ENCODE measurements around the gene AATK. TPM values are rescaled to one million over a fixed set of nuclear protein-coding genes. Genes with fewer than 3 reads are reported as not detected.

AATK gene
- total and polyA plus RNA-seq, 4 donors = 9.6 to 54.6 (median 23.7) TPM

GRCh38 chr17:81190591-81190990 is 24.6 kb upstream of the AATK start:
- 96% methylated on average over 28 of the region's 28 CpGs for WGBS, 2 donors
- H3K4me1 ChIP-seq (ENCODE audit: control insufficient read depth in 5 of 5, insufficient read depth in 5 of 5, low read length in 5 of 5) = peaks cover 0 to 11% (median 0%) of the 10 kb centered on the region in 5 donors
- H3K27ac ChIP-seq (ENCODE audit: low read depth in 1 of 2, low read length in 1 of 2) = no peak overlapping the region
- DNase-seq (no peak), ATAC-seq (ENCODE audit: insufficient read depth, low FRiP score) (no peak)
- no peaks in the 10 kb centered on the region for H3K9me3 ChIP-seq (ENCODE audit: control insufficient read depth in 4 of 4, insufficient read depth in 3 of 4, low read length in 3 of 4)
- no peak overlapping the region for H3K9ac ChIP-seq (ENCODE audit: insufficient read depth in 1 of 2, low read length in 2 of 2)
- no peak overlapping the region for H3K4me3 ChIP-seq
- H3K27me3 ChIP-seq (ENCODE audit: control insufficient read depth in 3 of 3, insufficient read depth in 3 of 3, low read length in 2 of 3) = no peaks in the 10 kb centered on the region
- no peak for TF ChIP-seq CTCF (IDR thresholded peaks at IDR 0.05; ENCODE audit: control extremely low read depth, extremely low read depth)
- peaks cover 0 to 15% (median 0%) of the 10 kb centered on the region in 4 donors for H3K36me3 ChIP-seq (ENCODE audit: control insufficient read depth in 4 of 4, insufficient read depth in 4 of 4, low read length in 4 of 4)

- Histone ChIP-seq H3K4me1 (ENCODE audit: control insufficient read depth in 5 of 5, insufficient read depth in 5 of 5, low read length in 5 of 5) (peaks cover 0 to 11% (median 0%) of the 10 kb centered on the region in 5 donors), H3K4me3 (no peak overlapping the region), H3K36me3 (ENCODE audit: control insufficient read depth in 4 of 4, insufficient read depth in 4 of 4, low read length in 4 of 4) (peaks cover 0 to 15% (median 0%) of the 10 kb centered on the region in 4 donors), H3K27me3 (ENCODE audit: control insufficient read depth in 3 of 3, insufficient read depth in 3 of 3, low read length in 2 of 3) (no peaks in the 10 kb centered on the region), H3K9ac (ENCODE audit: insufficient read depth in 1 of 2, low read length in 2 of 2) (no peak overlapping the region), H3K9me3 (ENCODE audit: control insufficient read depth in 4 of 4, insufficient read depth in 3 of 4, low read length in 3 of 4) (no peaks in the 10 kb centered on the region), H3K27ac (ENCODE audit: low read depth in 1 of 2, low read length in 1 of 2) (no peak overlapping the region)
- WGBS, 2 donors = 84 to 87% methylated on average over 27 of the region's 27 CpGs
- ATAC-seq (ENCODE audit: insufficient read depth, low FRiP score) (no peak), DNase-seq (no peak)
- no peak for TF ChIP-seq CTCF (IDR thresholded peaks at IDR 0.05; ENCODE audit: control extremely low read depth, extremely low read depth)
These were observed 23.9 kb upstream of the AATK start for GRCh38 chr17:81189670-81190530.

- H3K4me3 ChIP-seq = no peak overlapping the region
- no peak overlapping the region for H3K27ac ChIP-seq (ENCODE audit: low read depth in 1 of 2, low read length in 1 of 2)
- peaks cover 0 to 7% (median 0%) of the 10 kb centered on the region in 5 donors for H3K4me1 ChIP-seq (ENCODE audit: control insufficient read depth in 5 of 5, insufficient read depth in 5 of 5, low read length in 5 of 5)
- no peak for DNase-seq
- no peak for ATAC-seq (ENCODE audit: insufficient read depth, low FRiP score)
- WGBS, 2 donors = 92 to 96% methylated on average over 7 of the region's 7 CpGs
- TF ChIP-seq CTCF (IDR thresholded peaks at IDR 0.05; ENCODE audit: control extremely low read depth, extremely low read depth) = no peak
- no peak overlapping the region for H3K9ac ChIP-seq (ENCODE audit: insufficient read depth in 1 of 2, low read length in 2 of 2)
- H3K9me3 ChIP-seq (ENCODE audit: control insufficient read depth in 4 of 4, insufficient read depth in 3 of 4, low read length in 3 of 4) = no peaks in the 10 kb centered on the region
- H3K27me3 ChIP-seq (ENCODE audit: control insufficient read depth in 3 of 3, insufficient read depth in 3 of 3, low read length in 2 of 3) = no peaks in the 10 kb centered on the region
- peaks cover 0 to 15% (median 0%) of the 10 kb centered on the region in 4 donors for H3K36me3 ChIP-seq (ENCODE audit: control insufficient read depth in 4 of 4, insufficient read depth in 4 of 4, low read length in 4 of 4)
These were observed 23.0 kb upstream of the AATK start for GRCh38 chr17:81189016-81189415.
